ENCODE measurements around the gene CCR2.

GRCh38 chr3:46370839-46371518, 17.1 kb downstream of the CCR2 start, which contains the start of gene CCR5:
- TF ChIP-seq POLR2A (IDR thresholded peaks at IDR 0.05; ENCODE audit: low read length) (no peak), GATA1 (IDR thresholded peaks at IDR 0.05; ENCODE audit: low read depth, low read length) (no peak)
